Astrocyte (in vitro differentiated cells and primary cell): ENCODE data around the gene DXO. TPM values are rescaled to one million over a fixed set of nuclear protein-coding genes. Genes with fewer than 3 reads are reported as not detected.

Experiments
- DNase-seq: peaks from one replicate; pipeline ENCODE4 v3.0.0-alpha.2; 2010; ENCODE audit warnings: low read depth
- FAIRE-seq: peaks from 2 replicates; lab custom pipeline; 2011; peaks lifted over from hg19 to GRCh38; lab: Jason Lieb, UNC
- H2AFZ ChIP-seq: 2 replicates; pipeline ENCODE4 v1.6.0; 2012; ENCODE audit warnings: low read depth, low read length, inconsistent platforms
- H3K27ac ChIP-seq: 2 replicates; pipeline ENCODE4 v1.5.1; 2011; ENCODE audit warnings: low read depth, low read length, inconsistent platforms
- H3K27me3 ChIP-seq: 2 replicates; pipeline ENCODE4 v1.6.0; 2011; ENCODE audit warnings: low read length, inconsistent platforms; ENCODE audit not compliant: insufficient read depth
- H3K36me3 ChIP-seq: 2 replicates; pipeline ENCODE4 v1.5.1; 2011; ENCODE audit warnings: low read length, inconsistent platforms; ENCODE audit not compliant: insufficient read depth
- H3K4me1 ChIP-seq: 2 replicates; pipeline ENCODE4 v1.5.1; 2011; ENCODE audit warnings: low read length, inconsistent platforms; ENCODE audit not compliant: insufficient read depth
- H3K4me2 ChIP-seq: 2 replicates; pipeline ENCODE4 v1.6.0; 2012; ENCODE audit warnings: low read length, inconsistent platforms
- H3K4me3 ChIP-seq: 2 replicates; pipeline ENCODE4 v1.5.1; 2011; ENCODE audit warnings: low read depth, mild to moderate bottlenecking, low read length, inconsistent platforms; ENCODE audit not compliant: insufficient read depth
- H3K79me2 ChIP-seq: 2 replicates; pipeline ENCODE4 v1.6.0; 2012; ENCODE audit warnings: mild to moderate bottlenecking, low read length, inconsistent platforms; ENCODE audit not compliant: insufficient read depth
- H3K9ac ChIP-seq: 2 replicates; pipeline ENCODE4 v1.6.0; 2012; ENCODE audit warnings: mild to moderate bottlenecking, low read length, inconsistent platforms
- H3K9me3 ChIP-seq: 2 replicates; pipeline ENCODE4 v1.5.1; 2012; ENCODE audit warnings: low read depth, mild to moderate bottlenecking, low read length, inconsistent platforms; ENCODE audit not compliant: insufficient read depth
- H4K20me1 ChIP-seq: 2 replicates; pipeline ENCODE4 v1.6.0; 2012; ENCODE audit warnings: low read length, inconsistent platforms; ENCODE audit not compliant: insufficient read depth
- H3K27ac Mint-ChIP-seq: one replicate; pipeline ENCODE4 v1.8.0; 2021; ENCODE audit warnings: mild to moderate bottlenecking, mixed read lengths; ENCODE audit not compliant: unreplicated experiment
- H3K27me3 Mint-ChIP-seq: one replicate; pipeline ENCODE4 v1.8.0; 2021; ENCODE audit warnings: low read depth, mixed read lengths; ENCODE audit not compliant: unreplicated experiment
- H3K36me3 Mint-ChIP-seq: one replicate; pipeline ENCODE4 v1.8.0; 2021; ENCODE audit warnings: low read depth, mixed read lengths; ENCODE audit not compliant: unreplicated experiment
- H3K4me1 Mint-ChIP-seq: one replicate; pipeline ENCODE4 v1.8.0; 2021; ENCODE audit warnings: low read depth, mixed read lengths; ENCODE audit not compliant: unreplicated experiment
- H3K4me3 Mint-ChIP-seq: one replicate; pipeline ENCODE4 v1.8.0; 2021; ENCODE audit warnings: mild to moderate bottlenecking, moderate library complexity, mixed read lengths; ENCODE audit not compliant: unreplicated experiment
- H3K9me3 Mint-ChIP-seq: one replicate; pipeline ENCODE4 v1.8.0; 2021; ENCODE audit warnings: mild to moderate bottlenecking, mixed read lengths; ENCODE audit not compliant: unreplicated experiment
- CTCF ChIP-seq: IDR thresholded peaks from 2 replicates; pipeline ENCODE4 v1.5.1; 2011; ENCODE audit warnings: low read depth, mild to moderate bottlenecking, inconsistent platforms, low read length, moderate library complexity; ENCODE audit not compliant: insufficient read depth
- EZH2 ChIP-seq: IDR thresholded peaks from 2 replicates; pipeline ENCODE4 v1.6.1; 2012; ENCODE audit warnings: mild to moderate bottlenecking, low read length, inconsistent platforms; ENCODE audit not compliant: insufficient read depth
- total RNA-seq: library from RNA; stranded (reverse); gene quantifications from 2 replicates; pipeline ENCODE4 v1.2.1, GENCODE V29; 2021

Gene DXO
- total RNA-seq, 1 donor from 2014 or later: 12.6 TPM

GRCh38 chr6:31958741-31959739, 12.9 kb downstream of the DXO start, which contains the start of the genes NELFE and SKIC2:
TSS of gene NELFE (minus strand) at chr6:31958971. CDS start at chr6:31958446, 525 bp downstream.
TSS of gene SKIC2 (plus strand) at chr6:31959175. CDS start at chr6:31959193, 18 bp downstream.
- Histone ChIP-seq H3K4me1 (peaks cover 17% of the 10 kb centered on the region), H3K4me2 (peak within 1 kb of the TSS; percentile 98), H3K9ac (peak within 1 kb of the TSS; percentile 97), H4K20me1 (peaks cover 4% of the 10 kb centered on the region), H3K79me2 (peaks cover 42% of the 10 kb centered on the region), H3K4me3 (peak within 1 kb of the TSS; percentile 95), H3K9me3 (no peaks in the 10 kb centered on the region), H2AFZ (peak within 1 kb of the TSS; percentile 90), H3K27me3 (no peaks in the 10 kb centered on the region), H3K27ac (peak within 1 kb of the TSS; percentile 74), H3K36me3 (peaks cover 21% of the 10 kb centered on the region)
- no peaks in the 10 kb centered on the region for H3K9me3 Mint-ChIP-seq
- H3K4me1 Mint-ChIP-seq: peaks cover 14% of the 10 kb centered on the region
- peaks cover 34% of the 10 kb centered on the region for H3K36me3 Mint-ChIP-seq
- DNase-seq (peak; percentile 95), FAIRE-seq (no peak)
- no peak for TF ChIP-seq CTCF
- TF ChIP-seq EZH2: no peak
- H3K4me3 Mint-ChIP-seq: peak within 1 kb of the TSS; percentile 94
- peak within 1 kb of the TSS; percentile 90 for H3K27ac Mint-ChIP-seq
- H3K27me3 Mint-ChIP-seq: no peaks in the 10 kb centered on the region

DNA sequence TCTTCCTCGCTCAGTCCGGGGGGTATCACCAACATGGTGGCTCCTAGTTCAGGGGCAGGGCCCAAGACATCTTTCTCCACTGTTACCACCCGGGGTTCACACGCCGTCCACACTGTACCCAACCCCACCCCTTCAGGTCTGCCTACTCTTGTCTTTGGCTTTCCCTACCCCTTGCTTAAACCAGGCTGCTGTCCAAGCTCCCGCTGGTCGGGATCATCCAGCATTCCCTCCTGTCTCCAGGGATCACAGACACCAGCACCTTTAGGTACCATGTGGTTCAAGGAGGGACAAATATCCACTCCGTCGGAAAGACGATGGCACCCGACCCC, 13.6 kb downstream of the DXO start:
- Histone ChIP-seq H2AFZ (peak overlapping the region; percentile 90), H3K4me3 (peak overlapping the region; percentile 95), H3K27ac (peak overlapping the region; percentile 74), H3K9ac (peak overlapping the region; percentile 97), H3K36me3 (peaks cover 24% of the 10 kb centered on the region), H3K4me1 (peaks cover 17% of the 10 kb centered on the region), H3K4me2 (peak overlapping the region; percentile 98), H4K20me1 (peaks cover 4% of the 10 kb centered on the region), H3K79me2 (peaks cover 42% of the 10 kb centered on the region), H3K9me3 (no peaks in the 10 kb centered on the region), H3K27me3 (no peaks in the 10 kb centered on the region)
- H3K36me3 Mint-ChIP-seq: peaks cover 33% of the 10 kb centered on the region
- H3K9me3 Mint-ChIP-seq: no peaks in the 10 kb centered on the region
- FAIRE-seq (no peak), DNase-seq (no peak)
- peaks cover 14% of the 10 kb centered on the region for H3K4me1 Mint-ChIP-seq
- no peak for TF ChIP-seq CTCF
- TF ChIP-seq EZH2: no peak
- H3K27me3 Mint-ChIP-seq: no peaks in the 10 kb centered on the region
- peak overlapping the region; percentile 94 for H3K4me3 Mint-ChIP-seq
- peak overlapping the region; percentile 90 for H3K27ac Mint-ChIP-seq
